Bronchial epithelial cell (primary cell): ENCODE data around the gene AQP9. TPM values are rescaled to one million over a fixed set of nuclear protein-coding genes. Genes with fewer than 3 reads are reported as not detected.
"Not testable (repeated sequence)": the region's sequence is repeated elsewhere in the genome, so short reads cannot be mapped to it uniquely, and the experiment has no call there.

ENCODE experiments used
- DNase-seq: peaks from one replicate; pipeline ENCODE4 v3.0.0-alpha.2; 2010; ENCODE audit warnings: low read depth
- FAIRE-seq: peaks from 2 replicates; lab custom pipeline; 2011; peaks lifted over from hg19 to GRCh38; lab: Jason Lieb, UNC
- H3K27me3 ChIP-seq: 2 replicates; pipeline ENCODE4 v1.5.1; 2011; ENCODE audit warnings: low read length; ENCODE audit not compliant: control insufficient read depth, insufficient read depth
- H3K36me3 ChIP-seq: 2 replicates; pipeline ENCODE4 v1.5.1; 2011; ENCODE audit warnings: low read length; ENCODE audit not compliant: control insufficient read depth, insufficient read depth
- H3K4me3 ChIP-seq: 2 replicates; pipeline ENCODE4 v1.5.1; 2011; ENCODE audit warnings: mild to moderate bottlenecking, low read depth, low read length, control low read depth
- total RNA-seq: library from RNA; depleted of rRNA; stranded (reverse); fragments of >200 nt; gene quantifications from 2 replicates; pipeline ENCODE4 v1.2.1, GENCODE V29; 2014
- TF ChIP-seq, protein P1 (sequence below): IDR thresholded peaks from 2 replicates; pipeline ENCODE4 v1.5.1; 2011; ENCODE audit warnings: mild to moderate bottlenecking, moderate library complexity, low read length, control low read depth, inconsistent platforms; ENCODE audit not compliant: insufficient read depth, severe bottlenecking

AQP9 gene
- total RNA-seq, 1 donor from 2014 or later: not detected

DNA sequence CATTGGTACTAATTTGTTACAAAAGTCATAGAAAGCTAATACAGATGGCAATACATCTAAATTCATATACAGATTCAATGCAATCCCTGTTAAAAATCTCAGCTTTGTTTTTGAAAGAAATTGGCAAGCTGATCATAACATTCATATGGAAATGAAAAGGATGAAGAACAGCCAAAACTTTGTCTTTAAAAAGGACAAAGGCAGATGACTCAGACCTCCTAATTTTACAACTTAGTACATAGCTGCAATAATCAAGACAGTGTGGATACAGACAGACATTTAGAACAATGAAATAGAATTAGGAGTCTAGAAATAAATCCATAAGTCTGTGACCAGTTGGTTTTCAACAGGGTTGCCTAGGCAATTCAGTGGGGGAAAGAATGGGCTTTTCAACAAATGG is 63.3 kb downstream of the AQP9 start:
- no peak overlapping the region for H3K4me3 ChIP-seq
- DNase-seq (no peak), FAIRE-seq (no peak)
- no peaks in the 10 kb centered on the region for H3K27me3 ChIP-seq
- TF ChIP-seq, protein P1, sequence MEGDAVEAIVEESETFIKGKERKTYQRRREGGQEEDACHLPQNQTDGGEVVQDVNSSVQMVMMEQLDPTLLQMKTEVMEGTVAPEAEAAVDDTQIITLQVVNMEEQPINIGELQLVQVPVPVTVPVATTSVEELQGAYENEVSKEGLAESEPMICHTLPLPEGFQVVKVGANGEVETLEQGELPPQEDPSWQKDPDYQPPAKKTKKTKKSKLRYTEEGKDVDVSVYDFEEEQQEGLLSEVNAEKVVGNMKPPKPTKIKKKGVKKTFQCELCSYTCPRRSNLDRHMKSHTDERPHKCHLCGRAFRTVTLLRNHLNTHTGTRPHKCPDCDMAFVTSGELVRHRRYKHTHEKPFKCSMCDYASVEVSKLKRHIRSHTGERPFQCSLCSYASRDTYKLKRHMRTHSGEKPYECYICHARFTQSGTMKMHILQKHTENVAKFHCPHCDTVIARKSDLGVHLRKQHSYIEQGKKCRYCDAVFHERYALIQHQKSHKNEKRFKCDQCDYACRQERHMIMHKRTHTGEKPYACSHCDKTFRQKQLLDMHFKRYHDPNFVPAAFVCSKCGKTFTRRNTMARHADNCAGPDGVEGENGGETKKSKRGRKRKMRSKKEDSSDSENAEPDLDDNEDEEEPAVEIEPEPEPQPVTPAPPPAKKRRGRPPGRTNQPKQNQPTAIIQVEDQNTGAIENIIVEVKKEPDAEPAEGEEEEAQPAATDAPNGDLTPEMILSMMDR: no peak
- no peaks in the 10 kb centered on the region for H3K36me3 ChIP-seq

- Histone ChIP-seq H3K4me3 (no peak overlapping the region), H3K36me3 (no peaks in the 10 kb centered on the region), H3K27me3 (no peaks in the 10 kb centered on the region)
- FAIRE-seq (no peak), DNase-seq (no peak)
- TF ChIP-seq, protein P1: no peak
Observed at GRCh38 chr15:58203537-58203936, 65.4 kb downstream of the AQP9 start.

GRCh38 chr15:58206151-58206550 is 68.0 kb downstream of the AQP9 start:
- no peak for DNase-seq
- no peak for FAIRE-seq
- TF ChIP-seq, protein P1: no peak
- H3K36me3 ChIP-seq: no peaks in the 10 kb centered on the region
- no peak overlapping the region for H3K4me3 ChIP-seq
- no peaks in the 10 kb centered on the region for H3K27me3 ChIP-seq

GRCh38 chr15:58208217-58208616 is 70.0 kb downstream of the AQP9 start:
- FAIRE-seq, H3K4me3 ChIP-seq, H3K27me3 ChIP-seq, DNase-seq, H3K36me3 ChIP-seq: not testable (repeated sequence)

DNA sequence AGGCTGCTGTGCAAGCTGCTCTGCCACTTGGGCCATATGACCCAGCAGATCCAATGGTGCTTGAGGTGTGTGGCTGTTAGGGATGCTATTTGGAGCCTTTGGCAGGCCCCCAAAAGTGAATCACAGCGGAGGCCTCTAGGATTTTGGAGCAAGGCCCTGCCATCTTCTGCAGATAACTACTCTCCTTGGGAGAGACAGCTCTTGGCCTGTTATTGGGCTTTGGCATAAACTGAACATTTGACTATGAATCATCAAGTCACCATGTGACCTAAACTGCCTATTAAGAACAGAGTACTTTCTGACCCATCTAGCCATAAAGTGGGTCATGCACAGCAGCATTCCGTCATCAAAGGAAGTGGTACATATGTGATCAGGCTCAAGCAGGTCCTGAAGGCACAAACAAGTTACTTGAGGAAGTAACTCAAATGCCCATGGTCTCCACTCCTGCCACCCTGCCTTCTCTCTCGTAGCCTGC is 70.9 kb downstream of the AQP9 start:
- not testable (repeated sequence) for H3K36me3 ChIP-seq, FAIRE-seq, H3K27me3 ChIP-seq, H3K4me3 ChIP-seq
- peak; percentile 79 for DNase-seq

- not testable (repeated sequence) for H3K4me3 ChIP-seq, H3K27me3 ChIP-seq, H3K36me3 ChIP-seq, FAIRE-seq
- DNase-seq: peak; percentile 84
Observed at GRCh38 chr15:58210031-58210430, 71.8 kb downstream of the AQP9 start.

GRCh38 chr15:58212909-58213526 is 74.8 kb downstream of the AQP9 start:
- DNase-seq: peak; percentile 49
- no peak overlapping the region for H3K4me3 ChIP-seq
- TF ChIP-seq, protein P1: peak; percentile 68
- FAIRE-seq: no peak
- no peaks in the 10 kb centered on the region for H3K36me3 ChIP-seq
- no peaks in the 10 kb centered on the region for H3K27me3 ChIP-seq
